HG03342 (cell line): ENCODE results near the gene CFAP91.

Source experiments
- ATAC-seq: cut with Tn5 transposase; IDR thresholded peaks from one replicate; pipeline ENCODE4 v1.9.1; 2021; ENCODE audit warnings: mild to moderate bottlenecking, moderate library complexity; ENCODE audit not compliant: unreplicated experiment

Gene CFAP91

GRCh38 chr3:119702530-119703527 is at the start of gene CFAP91:
CFAP91 (plus strand) TSS chr3:119703022; CDS start chr3:119703099, 77 bp downstream.
- peak; percentile 91 for ATAC-seq

GRCh38 chr3:119653876-119654275 is 48.9 kb upstream of the CFAP91 start:
- no peak for ATAC-seq

- ATAC-seq, result no peak
Measured at GRCh38 chr3:119657887-119658702, 44.7 kb upstream of the CFAP91 start.

GRCh38 chr3:119658994-119659393 is 43.8 kb upstream of the CFAP91 start:
- no peak for ATAC-seq

DNA sequence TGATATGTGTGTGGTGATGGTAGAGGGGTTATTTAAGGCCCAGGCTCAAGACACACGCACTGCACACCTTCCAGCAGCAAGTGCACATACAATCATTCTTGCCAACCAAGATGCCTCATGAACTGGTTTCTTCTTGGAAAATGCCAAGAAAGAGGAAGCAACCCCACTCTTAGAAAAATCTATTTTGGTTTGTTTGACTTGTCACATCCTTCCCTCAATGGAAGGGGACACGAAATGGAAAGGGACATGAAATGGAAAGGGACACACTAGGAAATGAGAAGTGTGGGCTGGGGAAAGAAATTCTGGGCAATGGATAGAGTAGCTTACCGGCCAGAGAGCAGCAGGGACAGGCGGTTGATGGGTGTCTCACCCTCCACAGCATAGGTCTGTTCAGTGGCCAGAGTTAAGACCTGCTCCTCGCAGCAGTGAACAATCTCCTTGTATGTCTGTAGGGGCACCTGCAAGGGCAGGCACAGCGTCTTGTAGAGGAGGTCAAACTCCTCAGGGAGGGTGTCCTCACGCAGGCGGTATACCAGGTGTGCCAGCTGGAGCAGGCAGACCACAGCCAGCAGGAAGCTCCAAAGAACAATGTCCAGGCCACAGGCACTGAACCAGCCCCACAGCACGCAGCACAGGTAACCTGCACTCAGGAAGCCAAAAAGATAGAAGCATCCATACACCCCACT is 43.1 kb upstream of the CFAP91 start:
- ATAC-seq, result no peak

- no peak for ATAC-seq
Measured at GRCh38 chr3:119660474-119661440, 42.1 kb upstream of the CFAP91 start, which contains the start of gene POPDC2. POPDC2 (minus strand) TSS chr3:119660589; CDS start chr3:119660423, 166 bp downstream.

DNA sequence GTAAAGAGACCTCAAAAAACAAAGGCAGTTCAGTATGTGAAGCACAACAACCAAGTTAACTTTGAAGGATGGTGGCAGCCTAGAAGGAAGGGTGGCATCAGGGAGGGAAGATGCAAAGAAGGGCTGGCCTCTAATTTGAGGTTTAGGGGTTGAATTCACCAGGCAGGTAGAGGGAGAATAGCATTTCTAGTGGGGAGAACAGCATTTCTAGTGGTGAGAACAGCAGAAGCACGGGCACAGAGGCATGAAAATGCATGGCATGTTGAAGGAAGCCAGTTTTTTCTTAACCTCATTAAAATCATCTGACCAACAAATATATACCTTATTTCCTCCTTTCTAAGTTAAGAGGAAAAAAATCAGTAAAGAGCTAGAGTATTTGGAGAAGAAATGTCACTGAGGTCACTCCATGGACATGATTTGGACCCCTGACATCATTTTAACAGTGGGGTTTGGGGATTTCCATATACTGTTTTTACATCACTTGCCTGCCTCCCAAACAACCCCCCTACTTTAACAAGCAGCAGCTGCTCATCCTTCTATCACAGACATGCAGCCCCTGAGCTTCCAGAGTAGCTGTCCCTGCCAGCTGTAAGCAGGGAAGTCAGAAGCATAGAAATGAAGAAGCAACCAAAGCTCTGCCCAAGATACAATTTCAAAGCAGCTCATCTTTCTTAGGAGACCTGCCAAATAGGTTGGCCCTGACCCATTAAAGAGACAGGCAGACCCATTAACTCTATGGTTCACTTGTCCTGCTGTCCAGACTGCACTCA is 40.0 kb upstream of the CFAP91 start:
- ATAC-seq, result no peak

DNA sequence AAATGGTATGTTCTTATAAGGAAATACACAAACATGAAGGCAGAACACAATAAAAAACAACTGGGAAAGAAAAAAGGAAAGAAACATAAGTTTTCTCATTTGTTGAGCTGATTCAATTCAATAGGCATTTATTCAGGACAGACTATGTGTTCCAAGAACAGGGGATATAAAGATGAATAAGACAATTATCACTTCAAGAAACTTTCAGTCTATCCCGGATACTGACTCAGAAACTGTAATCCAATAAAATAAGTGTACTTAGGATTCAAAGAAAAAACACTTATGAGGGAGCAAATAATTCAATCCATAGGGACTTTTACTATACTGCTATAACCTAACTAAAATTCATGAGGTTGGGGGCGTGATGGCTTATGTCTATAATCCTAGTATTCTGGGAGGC is 38.9 kb upstream of the CFAP91 start:
- no peak for ATAC-seq

DNA sequence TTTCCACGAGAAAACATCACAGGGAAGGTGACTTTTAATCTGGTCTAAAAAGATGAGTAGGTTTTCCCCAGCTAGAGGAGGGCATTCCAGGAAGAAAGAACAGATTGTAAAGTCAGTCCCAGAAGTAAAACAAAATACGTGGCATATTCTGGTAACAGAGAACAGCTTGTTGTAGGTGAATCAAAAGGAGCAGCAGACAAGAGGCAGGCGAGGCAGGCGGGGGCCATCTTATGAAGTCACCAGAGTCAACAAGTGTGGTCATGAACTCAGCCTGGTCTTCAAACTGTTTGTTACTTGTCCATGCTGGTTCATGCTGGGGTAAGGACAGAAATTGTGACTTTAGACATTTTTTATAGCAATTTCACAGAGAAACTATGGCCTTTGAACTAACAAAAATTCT is 38.5 kb upstream of the CFAP91 start:
- ATAC-seq, result no peak

GRCh38 chr3:119664850-119665379 is 37.9 kb upstream of the CFAP91 start:
- no peak for ATAC-seq

GRCh38 chr3:119665954-119666559 is 36.8 kb upstream of the CFAP91 start:
- ATAC-seq, result no peak

GRCh38 chr3:119669906-119670570 is 32.8 kb upstream of the CFAP91 start:
- ATAC-seq, result no peak

DNA sequence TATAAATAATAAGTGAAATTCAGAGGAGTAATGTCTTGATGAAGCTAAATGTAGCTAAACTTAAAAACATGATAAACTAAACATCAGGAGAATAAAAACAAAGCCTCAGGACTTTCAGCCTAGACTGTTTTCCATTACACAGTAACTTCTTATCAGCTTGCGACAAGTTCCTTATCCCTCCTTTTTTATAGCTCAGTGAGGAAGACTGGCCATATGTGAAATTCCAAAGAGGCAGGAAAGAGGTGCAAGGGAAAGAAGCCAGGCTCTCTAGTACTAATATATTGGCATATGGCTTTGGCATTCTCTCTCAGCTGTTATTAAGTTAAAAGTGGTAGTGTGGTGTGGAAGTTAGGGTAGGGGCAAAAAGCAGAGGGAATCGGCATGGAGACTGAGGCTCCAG is 30.0 kb upstream of the CFAP91 start:
- no peak for ATAC-seq

GRCh38 chr3:119673875-119674274 is 28.9 kb upstream of the CFAP91 start:
- no peak for ATAC-seq

DNA sequence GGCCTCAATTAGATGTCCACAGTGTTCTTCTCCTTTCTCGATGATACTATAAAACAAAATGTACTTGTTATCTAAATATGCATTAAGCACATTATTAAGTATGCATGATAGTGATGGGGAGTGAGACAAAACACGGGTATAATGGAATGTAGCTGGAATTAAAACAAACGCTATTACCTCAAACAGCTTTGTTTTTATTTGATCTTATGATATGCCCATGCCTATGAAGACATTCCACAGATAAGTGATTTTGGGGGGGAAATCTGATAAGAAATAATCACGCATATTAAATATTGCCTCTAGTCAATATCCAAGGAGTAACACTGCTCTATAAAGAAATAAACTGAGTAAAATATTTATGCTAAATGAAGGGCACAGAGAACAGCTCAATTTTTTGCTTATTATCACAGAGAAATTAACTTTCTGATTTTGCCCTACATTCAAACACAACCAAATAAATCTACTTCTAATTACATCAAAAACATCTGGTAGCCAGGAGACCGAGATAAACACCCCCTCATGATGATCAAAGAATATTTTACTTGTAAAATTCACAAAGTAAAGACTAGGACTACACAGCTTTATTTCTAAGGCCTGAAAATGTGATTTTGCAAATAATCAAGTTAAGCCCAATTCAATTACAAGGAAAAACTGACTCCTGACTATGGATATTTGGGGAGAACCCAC is 27.5 kb upstream of the CFAP91 start:
- no peak for ATAC-seq

GRCh38 chr3:119676020-119676419 is 26.8 kb upstream of the CFAP91 start:
- no peak for ATAC-seq
